Smooth muscle cell (in vitro differentiated cells): ENCODE measurements around the gene MYBPC3. TPM values are rescaled to one million over a fixed set of nuclear protein-coding genes. Genes with fewer than 3 reads are reported as not detected.

ENCODE experiments used
- DNase-seq: peaks from one replicate; lab custom pipeline; 2025; ENCODE audit not compliant: unreplicated experiment; lab: John Stamatoyannopoulos, UW
- H2AFZ ChIP-seq: fragments of 200-600 bp; sonication (generic); 2 replicates; pipeline ENCODE4 v1.6.0; 2016; ENCODE audit warnings: antibody characterized with exemption, low read depth, mild to moderate bottlenecking
- H3F3A ChIP-seq: fragments of 200-600 bp; sonication (generic); 2 replicates; pipeline ENCODE4 v1.6.0; 2017; ENCODE audit warnings: antibody characterized with exemption, low read depth
- H3K27ac ChIP-seq: fragments of 200-600 bp; sonication (generic); 2 replicates; pipeline ENCODE4 v1.5.1; 2016; ENCODE audit warnings: low read depth, mild to moderate bottlenecking
- H3K27me3 ChIP-seq: fragments of 200-600 bp; sonication (generic); 2 replicates; pipeline ENCODE4 v1.6.1; 2016; ENCODE audit warnings: low read depth, mild to moderate bottlenecking
- H3K36me3 ChIP-seq: fragments of 200-600 bp; sonication (generic); 2 replicates; pipeline ENCODE4 v1.5.1; 2016; ENCODE audit warnings: low read depth
- H3K4me1 ChIP-seq: fragments of 200-600 bp; sonication (generic); 2 replicates; pipeline ENCODE4 v1.5.1; 2016; ENCODE audit warnings: low read depth
- H3K4me2 ChIP-seq: fragments of 200-600 bp; sonication (generic); 2 replicates; pipeline ENCODE4 v1.6.0; 2016; ENCODE audit warnings: mild to moderate bottlenecking
- H3K4me3 ChIP-seq: fragments of 200-600 bp; sonication (generic); 2 replicates; pipeline ENCODE4 v1.5.1; 2016; ENCODE audit warnings: mild to moderate bottlenecking
- H3K79me2 ChIP-seq: fragments of 200-600 bp; sonication (generic); 2 replicates; pipeline ENCODE4 v1.6.0; 2016; ENCODE audit warnings: low read depth, mild to moderate bottlenecking
- H3K9ac ChIP-seq: fragments of 200-600 bp; sonication (generic); 2 replicates; pipeline ENCODE4 v1.6.0; 2016; ENCODE audit warnings: low read depth
- H3K9me3 ChIP-seq: fragments of 200-600 bp; sonication (generic); replicated peaks from 2 replicates; pipeline ENCODE4 v1.5.1; 2016; ENCODE audit warnings: low read depth
- H4K20me1 ChIP-seq: fragments of 200-600 bp; sonication (generic); 2 replicates; pipeline ENCODE4 v1.6.0; 2016; ENCODE audit warnings: low read depth
- CTCF ChIP-seq: fragments of 200-600 bp; sonication (generic); IDR thresholded peaks from 2 replicates; pipeline ENCODE4 v1.5.1; 2017; ENCODE audit warnings: borderline replicate concordance, mild to moderate bottlenecking, antibody characterized with exemption; ENCODE audit not compliant: insufficient read depth, poor library complexity, severe bottlenecking
- WGBS: methylation state at CpG from one replicate; pipeline ENCODE4 v1.1.7; 2016; ENCODE audit warnings: low lambda C conversion rate; 5-methylcytosine and 5-hydroxymethylcytosine counted together
- polyA plus RNA-seq: library from polyadenylated mRNA; unstranded; fragments of >200 nt; fragmentation: Nextera tagmentation; extraction: Ambion mirVana; gene quantifications from 2 replicates; pipeline ENCODE4 v1.2.1, GENCODE V29; 2016
- total RNA-seq: library from RNA; depleted of rRNA; stranded (reverse); fragments of >200 nt; gene quantifications from 2 replicates; pipeline ENCODE4 v1.2.3, GENCODE V29; 2014

MYBPC3 gene
- total and polyA plus RNA-seq, 2 experiments from 2014 or later, result 0.03 TPM; not detected in 1

GRCh38 chr11:47376525-47377371 is 24.2 kb upstream of the MYBPC3 start:
- no peak overlapping the region for H3K27ac ChIP-seq
- H3K4me1 ChIP-seq, result no peaks in the 10 kb centered on the region
- no peaks in the 10 kb centered on the region for H3K27me3 ChIP-seq
- TF ChIP-seq CTCF, result no peak
- DNase-seq, result no peak
- H4K20me1 ChIP-seq, result no peaks in the 10 kb centered on the region
- 81% methylated on average over 12 of the region's 14 CpGs for WGBS
- no peaks in the 10 kb centered on the region for H3K9me3 ChIP-seq
- H2AFZ ChIP-seq, result no peak overlapping the region
- no peaks in the 10 kb centered on the region for H3K79me2 ChIP-seq
- no peaks in the 10 kb centered on the region for H3K36me3 ChIP-seq
- H3K9ac ChIP-seq, result no peak overlapping the region
- no peak overlapping the region for H3K4me2 ChIP-seq
- no peak overlapping the region for H3K4me3 ChIP-seq
- no peaks in the 10 kb centered on the region for H3F3A ChIP-seq

- no peak overlapping the region for H3K4me2 ChIP-seq
- no peaks in the 10 kb centered on the region for H3F3A ChIP-seq
- no peaks in the 10 kb centered on the region for H3K27me3 ChIP-seq
- no peak for DNase-seq
- no peaks in the 10 kb centered on the region for H3K79me2 ChIP-seq
- no peak overlapping the region for H3K27ac ChIP-seq
- no peak overlapping the region for H3K4me3 ChIP-seq
- H3K36me3 ChIP-seq, result no peaks in the 10 kb centered on the region
- H2AFZ ChIP-seq, result no peak overlapping the region
- H4K20me1 ChIP-seq, result no peaks in the 10 kb centered on the region
- H3K9ac ChIP-seq, result no peak overlapping the region
- TF ChIP-seq CTCF, result no peak
- WGBS, result 91% methylated on average over 8 of the region's 8 CpGs
- no peaks in the 10 kb centered on the region for H3K9me3 ChIP-seq
- no peaks in the 10 kb centered on the region for H3K4me1 ChIP-seq
Observed at GRCh38 chr11:47376107-47376524, 23.6 kb upstream of the MYBPC3 start.

GRCh38 chr11:47375546-47376085 is 23.1 kb upstream of the MYBPC3 start:
- DNase-seq, result no peak
- H3K4me2 ChIP-seq, result no peak overlapping the region
- 91% methylated on average over 12 of the region's 13 CpGs for WGBS
- no peaks in the 10 kb centered on the region for H4K20me1 ChIP-seq
- H3K9me3 ChIP-seq, result no peaks in the 10 kb centered on the region
- H3K27ac ChIP-seq, result no peak overlapping the region
- H3K4me1 ChIP-seq, result no peaks in the 10 kb centered on the region
- H3K36me3 ChIP-seq, result no peaks in the 10 kb centered on the region
- H3K4me3 ChIP-seq, result no peak overlapping the region
- TF ChIP-seq CTCF, result no peak
- H3K27me3 ChIP-seq, result no peaks in the 10 kb centered on the region
- no peak overlapping the region for H3K9ac ChIP-seq
- no peaks in the 10 kb centered on the region for H3F3A ChIP-seq
- H2AFZ ChIP-seq, result no peak overlapping the region
- H3K79me2 ChIP-seq, result no peaks in the 10 kb centered on the region
